Measurements from ENCODE around the gene ANGPTL8. TPM values are rescaled to one million over a fixed set of nuclear protein-coding genes. Genes with fewer than 3 reads are reported as not detected.

ANGPTL8 gene
- total RNA-seq, 2 experiments from 2014 or later, result not detected

DNA sequence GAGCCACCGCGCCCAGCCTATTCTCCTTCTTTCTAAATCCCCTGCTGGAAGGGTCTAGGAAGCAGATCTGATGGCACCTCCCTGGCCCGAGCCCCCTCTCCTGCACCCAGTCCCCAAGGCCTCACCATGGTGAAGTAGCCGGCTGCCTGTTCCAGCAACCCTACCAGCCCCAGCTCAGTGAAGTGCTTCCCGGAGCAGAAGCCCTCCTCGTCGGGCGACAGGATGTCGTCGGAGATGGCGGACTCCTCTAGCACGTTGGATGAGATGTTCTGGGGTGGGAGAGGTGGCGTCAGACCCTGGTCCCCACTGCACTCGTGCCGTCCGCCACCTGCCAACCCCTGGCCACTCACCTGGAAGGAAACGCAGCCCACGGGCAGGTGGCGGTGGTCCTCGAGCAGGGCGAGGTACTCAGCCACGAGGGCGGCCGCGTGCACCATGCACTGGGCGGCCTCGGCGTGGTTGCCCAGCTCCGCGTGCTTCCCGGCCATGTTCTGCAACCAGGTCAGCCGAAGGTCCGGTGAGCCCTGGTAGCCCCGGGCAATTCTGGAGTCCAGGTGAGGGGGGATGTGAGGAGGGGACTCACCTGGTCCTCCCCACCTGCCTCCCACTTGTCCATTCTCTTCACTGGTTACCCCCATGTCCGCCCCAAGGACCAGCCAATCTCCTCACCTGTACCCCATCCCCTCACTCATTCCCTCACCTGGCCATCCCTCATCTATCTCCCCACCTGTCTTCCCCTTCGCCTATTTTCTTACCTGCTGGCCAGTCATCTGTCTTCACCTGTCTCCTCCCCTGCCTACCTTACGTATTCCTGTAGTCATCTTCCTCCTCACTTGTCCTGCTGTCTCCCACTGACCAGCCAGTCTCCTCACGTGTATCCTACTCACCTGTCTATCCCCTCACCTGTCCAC is 30.6 kb upstream of the ANGPTL8 start:
- no peak overlapping the region for H3K4me3 Mint-ChIP-seq
- intact Hi-C loops (cut with micrococcal nuclease), result no loop called here
- no peak for DNase-seq
- H3K9me3 Mint-ChIP-seq, result no peaks in the 10 kb centered on the region
- no peaks in the 10 kb centered on the region for H3K4me1 Mint-ChIP-seq (ENCODE audit: low read depth)
- CTCF ChIA-PET, result interaction anchor here (0.6 kb wide), 1 partner anchor 126 kb away, joined by 3 read pairs; no protein-coding TSS in a partner anchor
- POLR2A ChIA-PET, result no interaction called here
- H3K27ac Mint-ChIP-seq, result no peak overlapping the region
- H3K36me3 Mint-ChIP-seq, result no peaks in the 10 kb centered on the region
- peaks cover 1% of the 10 kb centered on the region for H3K27me3 Mint-ChIP-seq

DNA sequence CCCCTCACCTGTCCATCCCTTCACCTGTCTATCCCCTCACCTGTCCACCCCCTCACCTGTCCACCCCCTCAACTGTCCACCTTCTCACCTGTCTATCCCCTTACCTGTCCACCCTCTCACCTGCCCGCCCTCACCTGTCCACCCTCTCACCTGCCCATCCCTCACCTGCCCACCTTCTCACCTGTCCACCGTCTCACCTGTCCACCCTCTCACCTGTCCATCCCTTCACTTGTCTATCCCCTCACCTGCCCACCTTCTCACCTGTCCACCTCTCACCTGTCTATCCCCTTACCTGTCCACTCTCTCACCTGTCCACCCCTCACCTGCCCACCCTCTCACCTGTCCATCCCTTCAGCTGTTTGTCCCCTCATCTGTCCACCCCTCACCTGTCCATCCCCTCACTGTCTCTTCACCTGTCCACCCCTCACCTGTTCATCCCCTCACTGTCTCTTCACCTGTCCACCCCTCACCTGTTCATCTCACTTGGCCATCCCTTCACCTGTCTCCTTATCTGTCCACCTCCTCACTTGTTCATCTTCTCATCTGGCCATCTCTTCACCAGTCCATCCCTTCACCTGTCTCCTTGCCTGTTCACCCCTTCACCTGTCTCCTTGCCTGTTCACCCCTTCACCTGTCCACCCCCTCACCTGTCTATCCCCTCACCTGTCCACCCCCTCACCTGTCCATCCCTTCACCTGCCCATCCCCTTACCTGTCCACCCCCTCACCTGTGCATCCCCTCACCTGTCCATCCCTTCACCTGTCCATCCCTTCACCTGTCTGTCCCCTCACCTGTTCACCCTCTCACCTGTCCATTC is 29.4 kb upstream of the ANGPTL8 start:
- DNase-seq, result no peak
- Mint-ChIP-seq H3K27me3 (no peaks in the 10 kb centered on the region), H3K4me1 (ENCODE audit: low read depth) (no peaks in the 10 kb centered on the region), H3K9me3 (no peaks in the 10 kb centered on the region), H3K27ac (no peak overlapping the region), H3K4me3 (no peak overlapping the region), H3K36me3 (no peaks in the 10 kb centered on the region)
- POLR2A ChIA-PET, result no interaction called here
- CTCF ChIA-PET, result no interaction called here
- intact Hi-C loops (cut with micrococcal nuclease), result no loop called here

DNA sequence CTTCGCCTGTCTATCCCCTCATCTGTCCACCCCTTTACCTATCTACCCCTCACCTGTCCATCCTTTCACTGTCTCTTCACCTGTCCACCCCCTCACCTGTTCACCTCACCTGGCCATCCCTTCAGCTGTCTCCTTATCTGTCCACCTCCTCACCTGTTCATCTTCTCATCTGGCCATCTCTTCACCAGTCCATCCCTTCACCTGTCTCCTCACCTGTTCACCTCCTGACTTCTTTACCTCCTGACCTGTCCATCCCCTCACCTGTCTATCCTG is 28.8 kb upstream of the ANGPTL8 start:
- ChIA-PET CTCF (no interaction called here), POLR2A (no interaction called here)
- H3K4me3 Mint-ChIP-seq, result no peak overlapping the region
- no peaks in the 10 kb centered on the region for H3K36me3 Mint-ChIP-seq
- DNase-seq, result no peak
- H3K9me3 Mint-ChIP-seq, result no peaks in the 10 kb centered on the region
- no peaks in the 10 kb centered on the region for H3K4me1 Mint-ChIP-seq (ENCODE audit: low read depth)
- peaks cover 4% of the 10 kb centered on the region for H3K27me3 Mint-ChIP-seq
- intact Hi-C loops (cut with micrococcal nuclease), result no loop called here
- H3K27ac Mint-ChIP-seq, result no peak overlapping the region

DNA sequence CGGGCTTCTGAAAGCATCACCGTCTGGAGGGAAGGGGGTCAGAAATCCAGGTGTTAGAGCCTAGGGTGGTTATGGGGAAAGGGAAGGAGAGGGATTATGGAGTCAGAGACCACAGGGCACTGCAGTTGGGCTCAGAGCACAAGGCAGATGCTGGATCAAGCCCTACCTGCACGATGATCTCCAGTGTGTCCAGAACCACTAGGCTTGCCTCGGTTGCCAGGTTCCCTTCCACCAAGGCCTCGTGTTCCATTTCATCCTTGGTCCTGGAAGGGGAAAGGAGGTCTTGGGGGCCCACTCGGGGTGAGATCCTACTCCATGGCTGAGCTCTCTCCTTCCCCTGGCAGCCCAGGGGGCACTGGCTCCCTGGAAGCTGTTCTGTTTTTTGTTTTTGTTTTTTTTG is 25.0 kb upstream of the ANGPTL8 start:
- H3K4me3 Mint-ChIP-seq, result no peak overlapping the region
- no peak for DNase-seq
- H3K27ac Mint-ChIP-seq, result no peak overlapping the region
- ChIA-PET CTCF (no interaction called here), POLR2A (interaction anchor here (0.6 kb wide), 1 partner anchor 316 kb away, joined by 3 read pairs; no protein-coding TSS in a partner anchor)
- intact Hi-C loops (cut with micrococcal nuclease), result no loop called here
- H3K36me3 Mint-ChIP-seq, result no peaks in the 10 kb centered on the region
- peaks cover 4% of the 10 kb centered on the region for H3K27me3 Mint-ChIP-seq
- no peaks in the 10 kb centered on the region for H3K4me1 Mint-ChIP-seq (ENCODE audit: low read depth)
- no peaks in the 10 kb centered on the region for H3K9me3 Mint-ChIP-seq

- Mint-ChIP-seq H3K9me3 (peaks cover 13% of the 10 kb centered on the region), H3K27me3 (peaks cover 1% of the 10 kb centered on the region), H3K4me1 (ENCODE audit: low read depth) (no peaks in the 10 kb centered on the region), H3K27ac (no peak overlapping the region), H3K4me3 (no peak overlapping the region), H3K36me3 (peaks cover 10% of the 10 kb centered on the region)
- DNase-seq, result no peak
- CTCF ChIA-PET, result no interaction called here
- intact Hi-C loops (cut with micrococcal nuclease), result no loop called here
- POLR2A ChIA-PET, result no interaction called here
These were observed 18.3 kb upstream of the ANGPTL8 start for GRCh38 chr19:11221082-11221598.

DNA sequence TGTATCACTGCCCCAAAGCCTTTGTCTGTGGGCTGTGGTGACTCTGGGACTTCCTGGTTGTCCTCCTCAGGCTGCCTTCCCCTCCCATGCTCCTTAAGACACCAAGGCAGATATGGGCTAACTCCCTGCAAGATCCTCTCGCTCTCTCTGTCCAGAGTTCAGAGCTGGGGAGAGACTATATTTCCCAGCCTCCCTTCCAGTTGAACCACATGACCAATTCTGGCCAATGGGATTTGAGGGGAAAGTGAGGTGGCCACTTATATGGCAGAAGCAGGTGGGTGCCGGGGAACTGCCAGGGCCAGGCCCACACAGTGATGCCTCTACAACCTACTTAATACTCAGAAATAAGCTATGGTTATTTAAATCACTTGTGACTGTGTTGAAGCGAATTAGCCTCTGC is 16.2 kb upstream of the ANGPTL8 start:
- Mint-ChIP-seq H3K4me1 (ENCODE audit: low read depth) (no peaks in the 10 kb centered on the region), H3K36me3 (peaks cover 10% of the 10 kb centered on the region), H3K27me3 (peaks cover 1% of the 10 kb centered on the region), H3K27ac (no peak overlapping the region), H3K9me3 (peaks cover 13% of the 10 kb centered on the region), H3K4me3 (no peak overlapping the region)
- no peak for DNase-seq
- intact Hi-C loops (cut with micrococcal nuclease), result no loop called here
- ChIA-PET POLR2A (no interaction called here), CTCF (no interaction called here)

GRCh38 chr19:11224429-11224828 is 15.0 kb upstream of the ANGPTL8 start:
- H3K27ac Mint-ChIP-seq, result no peak overlapping the region
- H3K27me3 Mint-ChIP-seq, result peaks cover 1% of the 10 kb centered on the region
- CTCF ChIA-PET, result interaction anchor here (0.6 kb wide), 1 partner anchor 233 kb away, joined by 3 read pairs; no protein-coding TSS in a partner anchor
- H3K4me3 Mint-ChIP-seq, result no peak overlapping the region
- DNase-seq, result no peak
- H3K9me3 Mint-ChIP-seq, result peaks cover 13% of the 10 kb centered on the region
- peaks cover 10% of the 10 kb centered on the region for H3K36me3 Mint-ChIP-seq
- POLR2A ChIA-PET, result no interaction called here
- intact Hi-C loops (cut with micrococcal nuclease), result no loop called here
- no peaks in the 10 kb centered on the region for H3K4me1 Mint-ChIP-seq (ENCODE audit: low read depth)

DNA sequence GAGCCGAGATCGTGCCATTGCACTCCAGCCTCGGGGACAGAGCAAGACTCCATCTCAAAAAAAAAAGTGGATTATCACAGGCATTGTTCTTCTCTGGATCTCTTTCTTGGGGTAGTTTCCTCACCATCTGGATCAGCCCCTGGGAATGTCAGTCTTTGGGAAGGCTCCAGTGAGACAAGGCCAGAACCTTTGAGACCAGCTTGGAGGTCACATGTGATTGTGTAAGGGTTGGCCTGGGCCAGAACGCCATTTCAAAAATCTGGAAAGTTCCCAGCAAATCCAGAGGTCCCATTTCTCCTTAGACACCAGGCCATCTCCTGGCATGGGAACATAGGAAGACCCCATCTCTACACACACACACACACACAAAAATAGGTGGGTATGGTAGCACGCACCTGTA is 14.2 kb upstream of the ANGPTL8 start:
- H3K27ac Mint-ChIP-seq, result no peak overlapping the region
- no peak for DNase-seq
- H3K4me1 Mint-ChIP-seq (ENCODE audit: low read depth), result no peaks in the 10 kb centered on the region
- CTCF ChIA-PET, result no interaction called here
- no peak overlapping the region for H3K4me3 Mint-ChIP-seq
- H3K36me3 Mint-ChIP-seq, result peaks cover 10% of the 10 kb centered on the region
- intact Hi-C loops (cut with micrococcal nuclease), result no loop called here
- peaks cover 13% of the 10 kb centered on the region for H3K9me3 Mint-ChIP-seq
- peaks cover 1% of the 10 kb centered on the region for H3K27me3 Mint-ChIP-seq
- POLR2A ChIA-PET, result interaction anchor here (0.7 kb wide), 1 partner anchor 58 kb away, joined by 3 read pairs; no protein-coding TSS in a partner anchor

DNA sequence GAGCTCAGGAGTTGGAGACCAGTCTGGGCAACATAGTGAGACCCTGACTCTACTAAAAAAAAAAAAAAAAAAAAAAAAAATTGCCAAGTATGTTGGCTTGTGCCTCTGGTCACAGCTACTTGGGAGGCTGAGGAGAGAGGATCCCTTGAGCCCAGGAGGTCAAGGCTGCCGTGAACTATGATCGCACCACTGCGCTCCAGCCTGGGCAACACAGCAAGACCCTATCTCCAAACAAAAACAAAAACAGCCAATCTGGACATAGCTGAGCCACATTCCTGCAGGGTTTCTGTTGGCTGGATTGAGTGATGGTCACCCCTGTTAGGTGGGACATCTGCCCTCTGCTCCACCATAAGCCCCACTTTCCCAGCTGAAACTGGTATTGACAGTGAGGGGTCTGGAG is 13.6 kb upstream of the ANGPTL8 start:
- CTCF ChIA-PET, result no interaction called here
- DNase-seq, result no peak
- Mint-ChIP-seq H3K4me1 (ENCODE audit: low read depth) (no peaks in the 10 kb centered on the region), H3K27ac (no peak overlapping the region), H3K36me3 (peaks cover 9% of the 10 kb centered on the region), H3K9me3 (peaks cover 9% of the 10 kb centered on the region), H3K27me3 (no peaks in the 10 kb centered on the region), H3K4me3 (no peak overlapping the region)
- intact Hi-C loops (cut with micrococcal nuclease), result no loop called here
- POLR2A ChIA-PET, result interaction anchor here (0.7 kb wide), 1 partner anchor 57 kb away, joined by 3 read pairs; no protein-coding TSS in a partner anchor

GRCh38 chr19:11226716-11227166 is 12.7 kb upstream of the ANGPTL8 start:
- ChIA-PET POLR2A (no interaction called here), CTCF (interaction anchor here (1.6 kb wide), 1 partner anchor 17 kb away, joined by 4 read pairs; no protein-coding TSS in a partner anchor)
- Mint-ChIP-seq H3K4me3 (no peak overlapping the region), H3K36me3 (peaks cover under 1% of the 10 kb centered on the region), H3K4me1 (ENCODE audit: low read depth) (no peaks in the 10 kb centered on the region), H3K27ac (no peak overlapping the region), H3K27me3 (no peaks in the 10 kb centered on the region), H3K9me3 (peaks cover under 1% of the 10 kb centered on the region)
- DNase-seq, result no peak
- intact Hi-C loops (cut with micrococcal nuclease), result no loop called here

DNA sequence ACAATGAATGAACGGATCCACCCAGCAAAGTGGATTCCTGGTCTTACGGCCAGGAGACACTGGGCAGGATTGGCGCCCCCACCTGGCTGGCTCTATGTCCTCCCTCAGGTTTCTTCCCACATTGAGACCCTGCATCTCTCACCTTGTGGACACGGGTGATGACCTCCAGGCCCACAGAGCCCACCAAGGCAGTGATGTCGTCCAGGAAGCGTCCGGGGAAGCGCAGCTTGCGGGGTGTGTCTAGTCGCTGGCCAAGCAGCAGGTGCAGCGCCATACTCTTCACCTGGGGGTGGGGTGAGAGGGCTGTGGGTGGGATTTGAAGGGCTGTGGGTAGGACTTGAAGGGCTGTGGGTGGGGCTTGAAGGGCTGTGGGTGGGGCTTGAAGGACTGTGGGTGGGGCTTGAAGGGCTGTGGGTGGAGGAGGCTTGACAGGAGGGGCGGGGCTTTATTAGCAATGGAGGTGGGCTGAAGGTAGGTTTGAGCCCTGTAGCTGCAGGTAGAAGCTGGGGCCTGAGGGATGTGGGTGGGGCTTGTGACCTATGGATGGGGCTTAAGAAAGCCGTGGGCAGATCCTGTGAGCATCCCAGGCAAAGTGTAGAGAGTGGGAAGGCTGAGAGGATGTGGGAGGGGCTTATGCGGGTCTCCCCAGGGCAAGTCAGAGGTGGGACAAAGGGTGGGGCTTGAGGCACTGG is 12.1 kb upstream of the ANGPTL8 start:
- Mint-ChIP-seq H3K4me1 (ENCODE audit: low read depth) (no peaks in the 10 kb centered on the region), H3K4me3 (no peak overlapping the region), H3K27me3 (no peaks in the 10 kb centered on the region), H3K9me3 (no peaks in the 10 kb centered on the region), H3K27ac (no peak overlapping the region), H3K36me3 (no peaks in the 10 kb centered on the region)
- DNase-seq, result peak; percentile 30
- ChIA-PET CTCF (interaction anchor here (0.6 to 1.6 kb wide), 2 partner anchors 13 to 16 kb away, joined by 4 read pairs; no protein-coding TSS in a partner anchor), POLR2A (no interaction called here)
- intact Hi-C loops (cut with micrococcal nuclease), result no loop called here

All from activated CD4-positive, alpha-beta memory T cell treated with anti-CD3 and anti-CD28 coated beads for 36 hours (primary cell).